HEK293T (cell line): ENCODE data around the gene ADORA2B.

Experiments used
- ARNT ChIP-seq: fragments of 450-650 bp; IDR thresholded peaks from 2 replicates; pipeline ENCODE4 v1.6.1; 2017; ENCODE audit warnings: mild to moderate bottlenecking
- BHLHE40 ChIP-seq: fragments of 450-650 bp; IDR thresholded peaks from 2 replicates; pipeline ENCODE4 v1.6.1; 2016; ENCODE audit warnings: mild to moderate bottlenecking, moderate library complexity, borderline replicate concordance
- ELF4 ChIP-seq: fragments of 450-650 bp; IDR thresholded peaks from 2 replicates; pipeline ENCODE4 v1.6.1; 2017; ENCODE audit warnings: antibody characterized with exemption
- FOXA1 ChIP-seq: fragments of 450-650 bp; IDR thresholded peaks from 2 replicates; pipeline ENCODE4 v1.6.1; 2016; ENCODE audit warnings: mild to moderate bottlenecking
- FOXK2 ChIP-seq: fragments of 450-650 bp; IDR thresholded peaks from 2 replicates; pipeline ENCODE4 v1.6.1; 2016; ENCODE audit warnings: mild to moderate bottlenecking
- FOXM1 ChIP-seq: fragments of 450-650 bp; IDR thresholded peaks from 2 replicates; pipeline ENCODE4 v1.6.1; 2017; ENCODE audit warnings: mild to moderate bottlenecking, borderline replicate concordance
- HDGF ChIP-seq: fragments of 450-650 bp; IDR thresholded peaks from 2 replicates; pipeline ENCODE4 v1.6.1; 2017; ENCODE audit warnings: antibody characterized with exemption, borderline replicate concordance
- L3MBTL2 ChIP-seq: fragments of 450-650 bp; conservative IDR thresholded peaks from 2 replicates; pipeline ENCODE4 v1.6.1; 2016; ENCODE audit warnings: mild to moderate bottlenecking
- LEF1 ChIP-seq: fragments of 450-650 bp; IDR thresholded peaks from 2 replicates; pipeline ENCODE4 v1.6.1; 2017; ENCODE audit warnings: mild to moderate bottlenecking, borderline replicate concordance
- SP1 ChIP-seq: fragments of 450-650 bp; IDR thresholded peaks from 2 replicates; pipeline ENCODE4 v1.6.1; 2017
- SUZ12 ChIP-seq: fragments of 450-650 bp; IDR thresholded peaks from 2 replicates; pipeline ENCODE4 v1.6.1; 2016; ENCODE audit warnings: mild to moderate bottlenecking
- TARDBP ChIP-seq: fragments of 450-650 bp; IDR thresholded peaks from 2 replicates; pipeline ENCODE4 v1.6.1; 2016
- ZNF384 ChIP-seq: fragments of 450-650 bp; IDR thresholded peaks from 2 replicates; pipeline ENCODE4 v1.6.1; 2016
- TF ChIP-seq, protein P1 (sequence below): fragments of 450-650 bp; IDR thresholded peaks from 2 replicates; pipeline ENCODE4 v1.6.1; 2016

GRCh38 chr17:15896834-15897233 is 48.1 kb upstream of the ADORA2B start:
- no peak for TF ChIP-seq FOXK2
- no peak for TF ChIP-seq SUZ12
- TF ChIP-seq SP1: no peak
- TF ChIP-seq HDGF: no peak
- no peak for TF ChIP-seq ZNF384
- TF ChIP-seq BHLHE40: no peak
- TF ChIP-seq ARNT: no peak
- TF ChIP-seq, protein P1, sequence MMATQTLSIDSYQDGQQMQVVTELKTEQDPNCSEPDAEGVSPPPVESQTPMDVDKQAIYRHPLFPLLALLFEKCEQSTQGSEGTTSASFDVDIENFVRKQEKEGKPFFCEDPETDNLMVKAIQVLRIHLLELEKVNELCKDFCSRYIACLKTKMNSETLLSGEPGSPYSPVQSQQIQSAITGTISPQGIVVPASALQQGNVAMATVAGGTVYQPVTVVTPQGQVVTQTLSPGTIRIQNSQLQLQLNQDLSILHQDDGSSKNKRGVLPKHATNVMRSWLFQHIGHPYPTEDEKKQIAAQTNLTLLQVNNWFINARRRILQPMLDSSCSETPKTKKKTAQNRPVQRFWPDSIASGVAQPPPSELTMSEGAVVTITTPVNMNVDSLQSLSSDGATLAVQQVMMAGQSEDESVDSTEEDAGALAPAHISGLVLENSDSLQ: no peak
- TF ChIP-seq FOXA1: no peak
- TF ChIP-seq FOXM1: no peak
- TF ChIP-seq ELF4: no peak
- no peak for TF ChIP-seq TARDBP
- no peak for TF ChIP-seq LEF1
- TF ChIP-seq L3MBTL2: no peak
